Measurements from ENCODE around the gene TNS3. TPM values are rescaled to one million over a fixed set of nuclear protein-coding genes. Genes with fewer than 3 reads are reported as not detected.

The TNS3 gene
- total and polyA plus RNA-seq, 10 of the 15 experiments (the other 5 are each of a cell fraction or from before 2014, with no cell fraction given) = 0.27 to 2.7 (median 0.79) TPM

DNA sequence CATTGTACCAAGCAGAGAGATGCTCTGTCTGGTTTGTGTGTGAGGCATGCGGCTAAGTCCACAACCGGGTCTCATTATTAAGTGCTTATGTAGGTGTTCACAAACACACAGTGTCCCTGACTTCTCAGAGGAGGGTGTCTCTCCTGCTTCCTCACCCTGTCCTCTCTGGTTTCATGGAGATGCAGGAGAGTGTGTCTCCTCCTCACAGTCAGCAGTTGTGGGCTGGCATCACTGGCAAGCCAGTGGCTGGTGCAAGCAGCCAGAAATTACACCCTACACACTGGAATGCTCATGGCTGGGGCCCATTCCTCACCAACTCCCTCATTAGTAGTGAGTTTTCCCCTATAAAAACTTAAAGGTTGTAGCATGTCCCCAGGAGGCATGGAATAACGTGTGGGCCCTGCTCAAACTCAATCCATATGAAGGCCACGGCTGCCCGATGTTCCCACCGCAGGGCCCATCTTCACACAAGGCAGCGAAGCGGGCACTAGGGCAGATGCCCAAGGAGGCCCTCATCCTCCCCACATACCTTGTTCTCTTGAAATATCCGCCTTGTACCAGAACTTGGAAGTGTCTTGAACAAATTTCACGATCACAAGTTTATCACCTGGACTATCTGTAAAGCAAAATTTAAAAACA lies 280.1 kb downstream of the TNS3 start (continued):
- TF ChIP-seq, protein P1, sequence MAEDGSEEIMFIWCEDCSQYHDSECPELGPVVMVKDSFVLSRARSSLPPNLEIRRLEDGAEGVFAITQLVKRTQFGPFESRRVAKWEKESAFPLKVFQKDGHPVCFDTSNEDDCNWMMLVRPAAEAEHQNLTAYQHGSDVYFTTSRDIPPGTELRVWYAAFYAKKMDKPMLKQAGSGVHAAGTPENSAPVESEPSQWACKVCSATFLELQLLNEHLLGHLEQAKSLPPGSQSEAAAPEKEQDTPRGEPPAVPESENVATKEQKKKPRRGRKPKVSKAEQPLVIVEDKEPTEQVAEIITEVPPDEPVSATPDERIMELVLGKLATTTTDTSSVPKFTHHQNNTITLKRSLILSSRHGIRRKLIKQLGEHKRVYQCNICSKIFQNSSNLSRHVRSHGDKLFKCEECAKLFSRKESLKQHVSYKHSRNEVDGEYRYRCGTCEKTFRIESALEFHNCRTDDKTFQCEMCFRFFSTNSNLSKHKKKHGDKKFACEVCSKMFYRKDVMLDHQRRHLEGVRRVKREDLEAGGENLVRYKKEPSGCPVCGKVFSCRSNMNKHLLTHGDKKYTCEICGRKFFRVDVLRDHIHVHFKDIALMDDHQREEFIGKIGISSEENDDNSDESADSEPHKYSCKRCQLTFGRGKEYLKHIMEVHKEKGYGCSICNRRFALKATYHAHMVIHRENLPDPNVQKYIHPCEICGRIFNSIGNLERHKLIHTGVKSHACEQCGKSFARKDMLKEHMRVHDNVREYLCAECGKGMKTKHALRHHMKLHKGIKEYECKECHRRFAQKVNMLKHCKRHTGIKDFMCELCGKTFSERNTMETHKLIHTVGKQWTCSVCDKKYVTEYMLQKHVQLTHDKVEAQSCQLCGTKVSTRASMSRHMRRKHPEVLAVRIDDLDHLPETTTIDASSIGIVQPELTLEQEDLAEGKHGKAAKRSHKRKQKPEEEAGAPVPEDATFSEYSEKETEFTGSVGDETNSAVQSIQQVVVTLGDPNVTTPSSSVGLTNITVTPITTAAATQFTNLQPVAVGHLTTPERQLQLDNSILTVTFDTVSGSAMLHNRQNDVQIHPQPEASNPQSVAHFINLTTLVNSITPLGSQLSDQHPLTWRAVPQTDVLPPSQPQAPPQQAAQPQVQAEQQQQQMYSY (CRISPR knock-in tag; IDR thresholded peaks at IDR 0.05) = no peak
- no peak for TF ChIP-seq ZNF384 (IDR thresholded peaks at IDR 0.05; ENCODE audit: borderline replicate concordance, low read depth, low read length)
- TF ChIP-seq CREB1 (IDR thresholded peaks at IDR 0.05; ENCODE audit: low read depth) = no peak
- TF ChIP-seq NFIC (IDR thresholded peaks at IDR 0.05; ENCODE audit: low read depth, low read length) = no peak

DNA sequence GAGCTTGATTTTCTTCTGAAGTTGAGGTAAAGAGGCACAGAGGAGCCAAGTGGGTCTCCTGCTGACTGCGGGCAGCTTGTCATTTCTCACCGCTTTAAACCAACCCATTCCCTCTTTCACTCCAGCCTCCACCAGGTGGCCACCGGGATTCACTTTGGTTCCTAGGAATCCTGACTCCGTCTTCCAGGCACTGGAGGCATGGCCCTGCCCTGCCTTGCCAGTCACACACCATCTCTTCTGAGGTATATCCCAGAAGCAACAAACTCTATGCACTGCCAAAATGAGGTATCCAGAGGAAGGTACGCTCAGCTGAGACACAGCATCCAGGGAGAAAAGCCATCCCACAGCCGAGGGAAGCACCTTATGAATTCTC lies 280.8 kb downstream of the TNS3 start:
- no peaks in the 10 kb centered on the region for H3K36me3 ChIP-seq (ENCODE audit: control insufficient read depth in 2 of 2, insufficient read depth in 2 of 2, low read length in 1 of 2)
- no peak for ATAC-seq
- no peak overlapping the region for H3K4me3 ChIP-seq
- ChIA-PET RAD21 (ENCODE audit: unreplicated experiment) (no interaction called here), SMC1A (ENCODE audit: uncharacterized antibody, unreplicated experiment) (no interaction called here), CTCF (no interaction called here), POLR2A (no interaction called here)
- H3K27ac ChIP-seq (ENCODE audit: control insufficient read depth, insufficient read depth) = no peak overlapping the region
- no peaks in the 10 kb centered on the region for H3K79me2 ChIP-seq (ENCODE audit: control insufficient read depth, insufficient read depth, low read length)
- no peaks in the 10 kb centered on the region for H4K20me1 ChIP-seq (ENCODE audit: control insufficient read depth, insufficient read depth)
- H2AFZ ChIP-seq (ENCODE audit: control insufficient read depth, low read depth, low read length) = no peak overlapping the region
- no peaks in the 10 kb centered on the region; a peak in 1 of 4 replicates for H3K27me3 ChIP-seq (replicated peaks in 1 of 2; ENCODE audit: control insufficient read depth in 2 of 2, insufficient read depth in 2 of 2, low read length in 1 of 2)
- no peaks in the 10 kb centered on the region for H3K4me1 ChIP-seq (ENCODE audit: control insufficient read depth, insufficient read depth, low read length)
- 43% methylated on average over 6 of the region's 6 CpGs for WGBS (ENCODE audit: insufficient coverage, insufficient replicate concordance, low lambda C conversion rate, missing lambda C conversion rate)
- H3K9me3 ChIP-seq (replicated peaks; ENCODE audit: control insufficient read depth, insufficient read depth, low read length) = no peaks in the 10 kb centered on the region
- FAIRE-seq = no peak
- BruUV-seq (replicated peaks) = no TSS peak
- intact Hi-C loops (cut with micrococcal nuclease; ENCODE audit: unreplicated experiment) (no loop called here), in situ Hi-C loops (cut with MboI) (no loop called here)
- no peak overlapping the region for H3K4me2 ChIP-seq (ENCODE audit: control insufficient read depth, insufficient read depth)
- no peak for TF ChIP-seq ZNF207 (IDR thresholded peaks at IDR 0.05; ENCODE audit: borderline replicate concordance)
- no peak for TF ChIP-seq FOS (IDR thresholded peaks at IDR 0.05; ENCODE audit: borderline replicate concordance, extremely low read depth, insufficient read length)
- TF ChIP-seq, protein P2, sequence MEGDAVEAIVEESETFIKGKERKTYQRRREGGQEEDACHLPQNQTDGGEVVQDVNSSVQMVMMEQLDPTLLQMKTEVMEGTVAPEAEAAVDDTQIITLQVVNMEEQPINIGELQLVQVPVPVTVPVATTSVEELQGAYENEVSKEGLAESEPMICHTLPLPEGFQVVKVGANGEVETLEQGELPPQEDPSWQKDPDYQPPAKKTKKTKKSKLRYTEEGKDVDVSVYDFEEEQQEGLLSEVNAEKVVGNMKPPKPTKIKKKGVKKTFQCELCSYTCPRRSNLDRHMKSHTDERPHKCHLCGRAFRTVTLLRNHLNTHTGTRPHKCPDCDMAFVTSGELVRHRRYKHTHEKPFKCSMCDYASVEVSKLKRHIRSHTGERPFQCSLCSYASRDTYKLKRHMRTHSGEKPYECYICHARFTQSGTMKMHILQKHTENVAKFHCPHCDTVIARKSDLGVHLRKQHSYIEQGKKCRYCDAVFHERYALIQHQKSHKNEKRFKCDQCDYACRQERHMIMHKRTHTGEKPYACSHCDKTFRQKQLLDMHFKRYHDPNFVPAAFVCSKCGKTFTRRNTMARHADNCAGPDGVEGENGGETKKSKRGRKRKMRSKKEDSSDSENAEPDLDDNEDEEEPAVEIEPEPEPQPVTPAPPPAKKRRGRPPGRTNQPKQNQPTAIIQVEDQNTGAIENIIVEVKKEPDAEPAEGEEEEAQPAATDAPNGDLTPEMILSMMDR (IDR thresholded peaks at IDR 0.05 in 2 of 3, conservative IDR thresholded peaks at IDR 0.05 in 1 of 3; ENCODE audit: control insufficient read depth in 2 of 3, extremely low read depth in 1 of 3, insufficient read depth in 1 of 3, low read depth in 3 of 3, low read length in 3 of 3) = no peak
- TF ChIP-seq SRF (IDR thresholded peaks at IDR 0.05; ENCODE audit: low read depth in 2 of 2, low read length in 2 of 2) = no peak
- no peak for TF ChIP-seq WRNIP1 (IDR thresholded peaks at IDR 0.05; ENCODE audit: borderline replicate concordance, low read depth, low read length)
- TF ChIP-seq CBFB (IDR thresholded peaks at IDR 0.05; ENCODE audit: low read depth) = no peak
- TF ChIP-seq FOXM1 (IDR thresholded peaks at IDR 0.05; ENCODE audit: low read depth, low read length) = no peak
- H3K9ac ChIP-seq (ENCODE audit: control insufficient read depth, insufficient read depth, low read length) = no peak overlapping the region
- no peak for DNase-seq (ENCODE audit: low read depth, low spot score)

All from GM12878 (cell line).